K562 (cell line): ENCODE data around the gene FAM219A. TPM values are rescaled to one million over a fixed set of nuclear protein-coding genes. Genes with fewer than 3 reads are reported as not detected.

Experiments used
- ETV6 ChIP-seq, 3 experiments: fragments of 150-350 bp in 1 of 3; sonication (generic) in 1 of 3; formaldehyde crosslinking in 1 of 3; IDR thresholded peaks; 2 replicates each; pipeline versions ENCODE4 v1.6.1 to v1.8.0; 2014 to 2022; ENCODE audit warnings: borderline replicate concordance in 2 of 3, low read depth in 2 of 3, antibody characterized with exemption in 1 of 3, low read length in 1 of 3, mild to moderate bottlenecking in 1 of 3, missing genetic modification reagents in 1 of 3
- HDAC2 ChIP-seq: fragments of 450-650 bp; IDR thresholded peaks from 2 replicates; pipeline ENCODE4 v1.6.1; 2016; ENCODE audit warnings: mild to moderate bottlenecking
- POLR2AphosphoS2 ChIP-seq: IDR thresholded peaks from 2 replicates; pipeline ENCODE4 v1.6.1; 2012; ENCODE audit warnings: low read length, improper control_type of control experiment
- SRSF7 ChIP-seq: fragments of 200-400 bp; formaldehyde crosslinking; optimal IDR thresholded peaks from 2 replicates; pipeline ENCODE3; 2017; ENCODE audit warnings: mild to moderate bottlenecking, low read depth, low read length
- TCFL5 ChIP-seq: fragments of 250-450 bp; sonication (Bioruptor Pico); conservative IDR thresholded peaks from 2 replicates; pipeline ENCODE4 v1.6.1; 2021; ENCODE audit warnings: mild to moderate bottlenecking, moderate library complexity, matching md5 sums
- ZBTB1 ChIP-seq: sonication (generic); formaldehyde crosslinking; IDR thresholded peaks from 2 replicates; pipeline ENCODE4 v1.8.1; 2023; ENCODE audit warnings: missing genetic modification reagents, low read depth, mild to moderate bottlenecking, borderline replicate concordance
- ZNF24 ChIP-seq: fragments of 450-650 bp; IDR thresholded peaks from 2 replicates; pipeline ENCODE4 v1.6.1; 2016
- ZNF324 ChIP-seq: fragments of 250-450 bp; sonication (Bioruptor Pico); IDR thresholded peaks from 2 replicates; pipeline ENCODE4 v1.4.0; 2020; ENCODE audit warnings: mild to moderate bottlenecking
- ZNF830 ChIP-seq: fragments of 250-450 bp; sonication (Bioruptor Pico); IDR thresholded peaks from 2 replicates; pipeline ENCODE4 v1.5.0; 2021; ENCODE audit warnings: mild to moderate bottlenecking
- polyA plus RNA-seq, 8 experiments: library from polyadenylated mRNA; depleted of rRNA in 4 of 8; stranded (reverse) in 5 of 8; unstranded in 3 of 8; fragments of >200 nt; fragmentation: Nextera tagmentation in 2 of 8; fragmentation: Illumina TruSeq in 1 of 8; extraction: Ambion mirVana in 2 of 8; extraction: Trizol in 1 of 8; gene quantifications; 2 replicates each; pipeline versions ENCODE4 v1.2.1 to v1.2.3, GENCODE V29; 2011 to 2014; ENCODE audit warnings: inconsistent platforms in 1 of 8, missing spikeins in 1 of 8
- total RNA-seq, 7 experiments: library from RNA; depleted of rRNA in 6 of 7; stranded (reverse); fragments of >200 nt in 6 of 7; fragmentation: Illumina TruSeq in 2 of 7; extraction: Trizol in 2 of 7; gene quantifications; 2 replicates each; pipeline versions ENCODE4 v1.2.1 to v1.2.3, GENCODE V29; 2011 to 2021; ENCODE audit warnings: low replicate concordance in 1 of 7
- TF ChIP-seq, protein P1 (sequence below): fragments of 450-650 bp; formaldehyde crosslinking; IDR thresholded peaks from 2 replicates; pipeline ENCODE4 v1.4.0; 2020; ENCODE audit warnings: mild to moderate bottlenecking, moderate library complexity
- TF ChIP-seq, protein P2 (sequence below): fragments of 450-650 bp; IDR thresholded peaks from 2 replicates; pipeline ENCODE4 v1.6.1; 2016; ENCODE audit warnings: low read depth
- TF ChIP-seq, protein P3 (sequence below): fragments of 450-650 bp; formaldehyde crosslinking; IDR thresholded peaks from 2 replicates; pipeline ENCODE4 v1.4.0; 2020; ENCODE audit warnings: mild to moderate bottlenecking, mixed read lengths
- TF ChIP-seq, protein P4 (sequence below): fragments of 450-650 bp; formaldehyde crosslinking; IDR thresholded peaks from 2 replicates; pipeline ENCODE4 v1.4.0; 2020; ENCODE audit warnings: mild to moderate bottlenecking, moderate library complexity

The FAM219A gene
- total and polyA plus RNA-seq, 9 of the 15 experiments (the other 6 are each of a cell fraction or from before 2014, with no cell fraction given): 0.63 to 8.6 (median 2.9) TPM

DNA sequence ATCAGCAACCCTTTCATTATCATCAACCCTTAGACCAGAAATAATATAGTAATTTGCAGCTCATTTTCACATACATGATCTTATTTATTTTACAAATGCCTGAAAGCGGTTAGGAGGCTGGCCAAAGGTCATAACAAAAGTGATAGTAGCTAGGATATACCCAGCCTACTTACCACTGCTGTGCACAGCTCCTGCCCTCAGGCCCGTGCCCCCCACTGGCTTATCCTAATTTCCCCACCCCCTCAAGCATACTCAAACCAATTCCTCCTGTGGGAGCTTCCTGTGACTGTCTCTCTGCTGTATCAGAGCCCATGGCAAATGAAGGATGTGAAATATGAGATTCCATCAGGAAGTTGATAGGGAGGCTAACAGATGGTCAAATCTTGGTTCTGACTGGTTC, 14.8 kb downstream of the FAM219A start (continued):
- TF ChIP-seq, protein P1, sequence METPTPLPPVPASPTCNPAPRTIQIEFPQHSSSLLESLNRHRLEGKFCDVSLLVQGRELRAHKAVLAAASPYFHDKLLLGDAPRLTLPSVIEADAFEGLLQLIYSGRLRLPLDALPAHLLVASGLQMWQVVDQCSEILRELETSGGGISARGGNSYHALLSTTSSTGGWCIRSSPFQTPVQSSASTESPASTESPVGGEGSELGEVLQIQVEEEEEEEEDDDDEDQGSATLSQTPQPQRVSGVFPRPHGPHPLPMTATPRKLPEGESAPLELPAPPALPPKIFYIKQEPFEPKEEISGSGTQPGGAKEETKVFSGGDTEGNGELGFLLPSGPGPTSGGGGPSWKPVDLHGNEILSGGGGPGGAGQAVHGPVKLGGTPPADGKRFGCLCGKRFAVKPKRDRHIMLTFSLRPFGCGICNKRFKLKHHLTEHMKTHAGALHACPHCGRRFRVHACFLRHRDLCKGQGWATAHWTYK (CRISPR knock-in tag): no peak
- TF ChIP-seq ZNF24: no peak
- TF ChIP-seq POLR2AphosphoS2: no peak
- TF ChIP-seq HDAC2: no peak
- TF ChIP-seq ZBTB1 (CRISPR knock-in tag): no peak
- no peak for TF ChIP-seq ZNF324 (CRISPR knock-in tag)
- TF ChIP-seq ZNF830: no peak
- TF ChIP-seq, protein P2, sequence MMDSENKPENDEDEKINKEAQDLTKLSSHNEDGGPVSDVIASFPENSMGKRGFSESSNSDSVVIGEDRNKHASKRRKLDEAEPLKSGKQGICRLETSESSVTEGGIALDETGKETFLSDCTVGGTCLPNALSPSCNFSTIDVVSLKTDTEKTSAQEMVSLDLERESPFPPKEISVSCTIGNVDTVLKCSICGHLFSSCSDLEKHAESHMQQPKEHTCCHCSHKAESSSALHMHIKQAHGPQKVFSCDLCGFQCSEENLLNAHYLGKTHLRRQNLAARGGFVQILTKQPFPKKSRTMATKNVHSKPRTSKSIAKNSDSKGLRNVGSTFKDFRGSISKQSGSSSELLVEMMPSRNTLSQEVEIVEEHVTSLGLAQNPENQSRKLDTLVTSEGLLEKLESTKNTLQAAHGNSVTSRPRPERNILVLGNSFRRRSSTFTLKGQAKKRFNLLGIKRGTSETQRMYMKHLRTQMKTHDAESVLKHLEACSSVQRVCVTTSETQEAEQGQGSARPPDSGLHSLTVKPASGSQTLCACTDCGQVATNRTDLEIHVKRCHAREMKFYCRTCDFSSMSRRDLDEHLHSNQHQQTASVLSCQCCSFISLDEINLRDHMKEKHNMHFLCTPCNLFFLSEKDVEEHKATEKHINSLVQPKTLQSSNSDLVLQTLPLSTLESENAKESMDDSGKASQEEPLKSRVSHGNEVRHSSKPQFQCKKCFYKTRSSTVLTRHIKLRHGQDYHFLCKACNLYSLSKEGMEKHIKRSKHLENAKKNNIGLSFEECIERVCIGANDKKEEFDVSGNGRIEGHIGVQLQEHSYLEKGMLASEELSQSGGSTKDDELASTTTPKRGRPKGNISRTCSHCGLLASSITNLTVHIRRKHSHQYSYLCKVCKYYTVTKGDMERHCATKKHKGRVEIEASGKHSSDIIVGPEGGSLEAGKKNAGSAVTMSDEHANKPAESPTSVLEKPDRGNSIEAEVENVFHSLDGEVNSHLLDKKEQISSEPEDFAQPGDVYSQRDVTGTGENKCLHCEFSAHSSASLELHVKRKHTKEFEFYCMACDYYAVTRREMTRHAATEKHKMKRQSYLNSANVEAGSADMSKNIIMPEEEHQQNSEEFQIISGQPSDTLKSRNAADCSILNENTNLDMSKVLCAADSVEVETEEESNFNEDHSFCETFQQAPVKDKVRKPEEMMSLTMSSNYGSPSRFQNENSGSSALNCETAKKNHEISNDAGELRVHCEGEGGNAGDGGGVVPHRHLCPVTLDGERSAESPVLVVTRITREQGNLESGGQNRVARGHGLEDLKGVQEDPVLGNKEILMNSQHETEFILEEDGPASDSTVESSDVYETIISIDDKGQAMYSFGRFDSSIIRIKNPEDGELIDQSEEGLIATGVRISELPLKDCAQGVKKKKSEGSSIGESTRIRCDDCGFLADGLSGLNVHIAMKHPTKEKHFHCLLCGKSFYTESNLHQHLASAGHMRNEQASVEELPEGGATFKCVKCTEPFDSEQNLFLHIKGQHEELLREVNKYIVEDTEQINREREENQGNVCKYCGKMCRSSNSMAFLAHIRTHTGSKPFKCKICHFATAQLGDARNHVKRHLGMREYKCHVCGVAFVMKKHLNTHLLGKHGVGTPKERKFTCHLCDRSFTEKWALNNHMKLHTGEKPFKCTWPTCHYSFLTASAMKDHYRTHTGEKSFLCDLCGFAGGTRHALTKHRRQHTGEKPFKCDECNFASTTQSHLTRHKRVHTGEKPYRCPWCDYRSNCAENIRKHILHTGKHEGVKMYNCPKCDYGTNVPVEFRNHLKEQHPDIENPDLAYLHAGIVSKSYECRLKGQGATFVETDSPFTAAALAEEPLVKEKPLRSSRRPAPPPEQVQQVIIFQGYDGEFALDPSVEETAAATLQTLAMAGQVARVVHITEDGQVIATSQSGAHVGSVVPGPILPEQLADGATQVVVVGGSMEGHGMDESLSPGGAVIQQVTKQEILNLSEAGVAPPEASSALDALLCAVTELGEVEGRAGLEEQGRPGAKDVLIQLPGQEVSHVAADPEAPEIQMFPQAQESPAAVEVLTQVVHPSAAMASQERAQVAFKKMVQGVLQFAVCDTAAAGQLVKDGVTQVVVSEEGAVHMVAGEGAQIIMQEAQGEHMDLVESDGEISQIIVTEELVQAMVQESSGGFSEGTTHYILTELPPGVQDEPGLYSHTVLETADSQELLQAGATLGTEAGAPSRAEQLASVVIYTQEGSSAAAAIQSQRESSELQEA: no peak
- no peak for TF ChIP-seq TCFL5
- no peak for TF ChIP-seq SRSF7
- TF ChIP-seq, protein P3, sequence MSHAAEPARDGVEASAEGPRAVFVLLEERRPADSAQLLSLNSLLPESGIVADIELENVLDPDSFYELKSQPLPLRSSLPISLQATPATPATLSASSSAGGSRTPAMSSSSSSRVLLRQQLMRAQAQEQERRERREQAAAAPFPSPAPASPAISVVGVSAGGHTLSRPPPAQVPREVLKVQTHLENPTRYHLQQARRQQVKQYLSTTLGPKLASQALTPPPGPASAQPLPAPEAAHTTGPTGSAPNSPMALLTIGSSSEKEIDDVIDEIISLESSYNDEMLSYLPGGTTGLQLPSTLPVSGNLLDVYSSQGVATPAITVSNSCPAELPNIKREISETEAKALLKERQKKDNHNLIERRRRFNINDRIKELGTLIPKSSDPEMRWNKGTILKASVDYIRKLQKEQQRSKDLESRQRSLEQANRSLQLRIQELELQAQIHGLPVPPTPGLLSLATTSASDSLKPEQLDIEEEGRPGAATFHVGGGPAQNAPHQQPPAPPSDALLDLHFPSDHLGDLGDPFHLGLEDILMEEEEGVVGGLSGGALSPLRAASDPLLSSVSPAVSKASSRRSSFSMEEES: no peak
- TF ChIP-seq, protein P4, sequence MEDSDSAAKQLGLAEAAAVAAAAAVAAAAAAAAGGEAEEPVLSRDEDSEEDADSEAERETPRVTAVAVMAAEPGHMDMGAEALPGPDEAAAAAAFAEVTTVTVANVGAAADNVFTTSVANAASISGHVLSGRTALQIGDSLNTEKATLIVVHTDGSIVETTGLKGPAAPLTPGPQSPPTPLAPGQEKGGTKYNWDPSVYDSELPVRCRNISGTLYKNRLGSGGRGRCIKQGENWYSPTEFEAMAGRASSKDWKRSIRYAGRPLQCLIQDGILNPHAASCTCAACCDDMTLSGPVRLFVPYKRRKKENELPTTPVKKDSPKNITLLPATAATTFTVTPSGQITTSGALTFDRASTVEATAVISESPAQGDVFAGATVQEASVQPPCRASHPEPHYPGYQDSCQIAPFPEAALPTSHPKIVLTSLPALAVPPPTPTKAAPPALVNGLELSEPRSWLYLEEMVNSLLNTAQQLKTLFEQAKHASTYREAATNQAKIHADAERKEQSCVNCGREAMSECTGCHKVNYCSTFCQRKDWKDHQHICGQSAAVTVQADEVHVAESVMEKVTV: no peak
- no peak for TF ChIP-seq ETV6 (IDR thresholded peaks at IDR 0.05; ENCODE audit: borderline replicate concordance in 1 of 2, low read depth in 2 of 2, low read length in 1 of 2)
- TF ChIP-seq ETV6 (CRISPR knock-in tag; IDR thresholded peaks at IDR 0.05; ENCODE audit: borderline replicate concordance): no peak
